ENCODE data around the gene CLCN1.

The CLCN1 gene

GRCh38 chr7:143295870-143296269, 20.0 kb upstream of the CLCN1 start:
- no peak for DNase-seq (ENCODE audit: low spot score)

- DNase-seq (ENCODE audit: low spot score): no peak
Measured at GRCh38 chr7:143296686-143297085, 19.2 kb upstream of the CLCN1 start.

- DNase-seq (ENCODE audit: low spot score): peak; percentile 29
Measured at GRCh38 chr7:143299346-143299745, 16.6 kb upstream of the CLCN1 start.

- DNase-seq (ENCODE audit: low spot score): peak; percentile 25
Measured at GRCh38 chr7:143299840-143300239, 16.1 kb upstream of the CLCN1 start.

GRCh38 chr7:143300959-143301935, 14.7 kb upstream of the CLCN1 start:
- DNase-seq (ENCODE audit: low spot score): no peak

- no peak for DNase-seq (ENCODE audit: low spot score)
Measured at GRCh38 chr7:143303733-143304132, 12.2 kb upstream of the CLCN1 start.

- no peak for DNase-seq (ENCODE audit: low spot score)
Measured at GRCh38 chr7:143304938-143305337, 11.0 kb upstream of the CLCN1 start.

GRCh38 chr7:143305423-143306070, 10.4 kb upstream of the CLCN1 start:
- DNase-seq (ENCODE audit: low spot score): peak; percentile 70

GRCh38 chr7:143308632-143309031, 7.3 kb upstream of the CLCN1 start:
- DNase-seq (ENCODE audit: low spot score): no peak

- no peak for DNase-seq (ENCODE audit: low spot score)
Measured at GRCh38 chr7:143314127-143314526, 1.8 kb upstream of the CLCN1 start.

- DNase-seq (ENCODE audit: low spot score): no peak
Measured at GRCh38 chr7:143316492-143316891, 581 bp downstream of the CLCN1 start.

- peak; percentile 84 for DNase-seq (ENCODE audit: low spot score)
Measured at GRCh38 chr7:143318661-143319060, 2.8 kb downstream of the CLCN1 start.

GRCh38 chr7:143320620-143321019, 4.7 kb downstream of the CLCN1 start:
- no peak for DNase-seq (ENCODE audit: low spot score)

- no peak for DNase-seq (ENCODE audit: low spot score)
Measured at GRCh38 chr7:143321242-143321641, 5.3 kb downstream of the CLCN1 start.

GRCh38 chr7:143321734-143322133, 5.8 kb downstream of the CLCN1 start:
- DNase-seq (ENCODE audit: low spot score): no peak

- no peak for DNase-seq (ENCODE audit: low spot score)
Measured at GRCh38 chr7:143322760-143323633, 7.1 kb downstream of the CLCN1 start.

GRCh38 chr7:143323653-143324052, 7.7 kb downstream of the CLCN1 start:
- DNase-seq (ENCODE audit: low spot score): no peak

GRCh38 chr7:143325240-143325639, 9.3 kb downstream of the CLCN1 start:
- no peak for DNase-seq (ENCODE audit: low spot score)

- DNase-seq (ENCODE audit: low spot score): no peak
Measured at GRCh38 chr7:143327903-143328302, 12.0 kb downstream of the CLCN1 start.

- no peak for DNase-seq (ENCODE audit: low spot score)
Measured at GRCh38 chr7:143329471-143330170, 13.7 kb downstream of the CLCN1 start.

- DNase-seq (ENCODE audit: low spot score): peak; percentile 95
Measured at GRCh38 chr7:143331179-143331801, 15.4 kb downstream of the CLCN1 start.

Data from AG20443 (cell line).